Upper lobe of left lung (tissue), 6 donors: ENCODE data around the gene GBX2. TPM values are rescaled to one million over a fixed set of nuclear protein-coding genes. Genes with fewer than 3 reads are reported as not detected.

Experiments used
- ATAC-seq, 2 donors: fragments of 200-7000 bp; cut with Tn5 transposase; one replicate each; pipeline ENCODE4 v1.9.1; 2022; ENCODE audit warnings: mild to moderate bottlenecking in 2 of 2, moderate library complexity in 2 of 2; ENCODE audit not compliant: low FRiP score in 2 of 2
- DNase-seq, 2 donors: peaks; one replicate each; pipeline ENCODE4 v3.0.0-alpha.2; 2019 to 2020
- H3K27ac ChIP-seq, 4 donors: fragments of 200-600 bp; sonication (generic); one replicate each; pipeline ENCODE4 v1.5.1; 2016 to 2019
- H3K27me3 ChIP-seq, 4 donors: fragments of 200-600 bp; sonication (generic); one replicate each; pipeline ENCODE4 v1.5.1; 2017 to 2019
- H3K36me3 ChIP-seq, 4 donors: fragments of 200-600 bp; sonication (generic); one replicate each; pipeline ENCODE4 v1.5.1; 2016 to 2019
- H3K4me1 ChIP-seq, 4 donors: fragments of 200-600 bp; sonication (generic); one replicate each; pipeline ENCODE4 v1.5.1; 2018 to 2019
- H3K4me3 ChIP-seq, 4 donors: fragments of 200-600 bp; sonication (generic); one replicate each; pipeline ENCODE4 v1.5.1; 2017 to 2019; ENCODE audit warnings: mild to moderate bottlenecking in 2 of 4, moderate library complexity in 1 of 4
- H3K9me3 ChIP-seq, 4 donors: fragments of 200-600 bp; sonication (generic); one replicate each; pipeline ENCODE4 v1.5.1; 2018 to 2019
- EP300 ChIP-seq, 4 donors: sonication (generic); formaldehyde crosslinking; IDR thresholded peaks; one replicate each; pipeline ENCODE4 v1.5.1; 2017; ENCODE audit warnings: antibody characterized with exemption in 4 of 4, control low read depth in 2 of 4
- POLR2A ChIP-seq, 4 donors: fragments of 450-650 bp; IDR thresholded peaks; one replicate each; pipeline ENCODE4 v1.5.1; 2016 to 2017; ENCODE audit warnings: antibody characterized with exemption in 4 of 4, mild to moderate bottlenecking in 2 of 4
- POLR2AphosphoS5 ChIP-seq, 2 donors: sonication (generic); formaldehyde crosslinking; IDR thresholded peaks; one replicate each; pipeline ENCODE4 v1.5.1; 2017; ENCODE audit warnings: antibody characterized with exemption in 2 of 2
- WGBS, 2 donors: methylation state at CpG; one replicate each; pipeline ENCODE4 v1.1.5; 2017 to 2018; 5-methylcytosine and 5-hydroxymethylcytosine counted together
- total RNA-seq, 6 donors: library from RNA; depleted of rRNA in 4 of 6; stranded (reverse); fragments of >200 nt in 4 of 6; gene quantifications; one replicate each; pipeline versions ENCODE4 v1.1.0 to v1.2.1, GENCODE V29; 2016 to 2021
- TF ChIP-seq, protein P1 (sequence below), 6 experiments: fragments of 450-650 bp in 4 of 6; fragments of 200-600 bp in 2 of 6; sonication (generic) in 2 of 6; IDR thresholded peaks; one replicate each; pipeline ENCODE4 v1.5.1; 2016 to 2019; ENCODE audit warnings: antibody characterized with exemption in 6 of 6
- donor health status: DM: no; HTN: no; CAD: no; lungs with moderate emphysema.
- donor health status: DM: no; HTN: yes; CAD: no; lungs with severe emphysema.

GBX2 gene
- total RNA-seq, 6 donors from 2014 or later = not detected

DNA sequence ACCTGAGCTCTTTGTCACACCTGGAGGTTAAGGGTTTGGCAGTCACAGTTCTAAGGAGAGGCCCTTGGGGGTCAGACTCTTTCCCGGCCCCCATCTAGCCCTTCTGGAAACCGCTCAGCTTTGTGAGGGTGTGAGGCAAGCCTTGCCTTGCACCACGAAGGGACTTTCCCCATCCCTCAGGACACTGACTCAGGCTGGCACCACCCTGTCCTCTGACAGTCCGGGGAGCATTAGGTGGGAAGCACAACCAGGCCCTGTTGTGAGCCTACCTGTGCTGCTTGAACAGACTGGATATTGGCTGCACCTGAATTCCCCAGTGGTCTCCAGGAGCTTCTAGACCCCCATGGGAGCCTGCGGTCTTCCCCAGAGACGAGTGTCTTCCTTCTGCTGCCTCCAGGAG, 47.0 kb upstream of the GBX2 start:
- no peaks in the 10 kb centered on the region for H3K36me3 ChIP-seq
- H3K9me3 ChIP-seq = no peaks in the 10 kb centered on the region
- ATAC-seq (no peak), DNase-seq (no peak)
- 78 to 90% methylated on average over 2 to 6 of the region's 6 CpGs for WGBS, 2 donors
- no peak for TF ChIP-seq EP300 (IDR thresholded peaks at IDR 0.05)
- TF ChIP-seq, protein P1, sequence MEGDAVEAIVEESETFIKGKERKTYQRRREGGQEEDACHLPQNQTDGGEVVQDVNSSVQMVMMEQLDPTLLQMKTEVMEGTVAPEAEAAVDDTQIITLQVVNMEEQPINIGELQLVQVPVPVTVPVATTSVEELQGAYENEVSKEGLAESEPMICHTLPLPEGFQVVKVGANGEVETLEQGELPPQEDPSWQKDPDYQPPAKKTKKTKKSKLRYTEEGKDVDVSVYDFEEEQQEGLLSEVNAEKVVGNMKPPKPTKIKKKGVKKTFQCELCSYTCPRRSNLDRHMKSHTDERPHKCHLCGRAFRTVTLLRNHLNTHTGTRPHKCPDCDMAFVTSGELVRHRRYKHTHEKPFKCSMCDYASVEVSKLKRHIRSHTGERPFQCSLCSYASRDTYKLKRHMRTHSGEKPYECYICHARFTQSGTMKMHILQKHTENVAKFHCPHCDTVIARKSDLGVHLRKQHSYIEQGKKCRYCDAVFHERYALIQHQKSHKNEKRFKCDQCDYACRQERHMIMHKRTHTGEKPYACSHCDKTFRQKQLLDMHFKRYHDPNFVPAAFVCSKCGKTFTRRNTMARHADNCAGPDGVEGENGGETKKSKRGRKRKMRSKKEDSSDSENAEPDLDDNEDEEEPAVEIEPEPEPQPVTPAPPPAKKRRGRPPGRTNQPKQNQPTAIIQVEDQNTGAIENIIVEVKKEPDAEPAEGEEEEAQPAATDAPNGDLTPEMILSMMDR (IDR thresholded peaks at IDR 0.05) = no peak
- TF ChIP-seq POLR2AphosphoS5 (IDR thresholded peaks at IDR 0.05) = no peak
- no peak for TF ChIP-seq POLR2A (IDR thresholded peaks at IDR 0.05)
- H3K27ac ChIP-seq = no peak overlapping the region
- H3K4me3 ChIP-seq = no peak overlapping the region
- H3K4me1 ChIP-seq = no peaks in the 10 kb centered on the region
- peaks cover 0 to 8% (median 0%) of the 10 kb centered on the region in 4 donors for H3K27me3 ChIP-seq

DNA sequence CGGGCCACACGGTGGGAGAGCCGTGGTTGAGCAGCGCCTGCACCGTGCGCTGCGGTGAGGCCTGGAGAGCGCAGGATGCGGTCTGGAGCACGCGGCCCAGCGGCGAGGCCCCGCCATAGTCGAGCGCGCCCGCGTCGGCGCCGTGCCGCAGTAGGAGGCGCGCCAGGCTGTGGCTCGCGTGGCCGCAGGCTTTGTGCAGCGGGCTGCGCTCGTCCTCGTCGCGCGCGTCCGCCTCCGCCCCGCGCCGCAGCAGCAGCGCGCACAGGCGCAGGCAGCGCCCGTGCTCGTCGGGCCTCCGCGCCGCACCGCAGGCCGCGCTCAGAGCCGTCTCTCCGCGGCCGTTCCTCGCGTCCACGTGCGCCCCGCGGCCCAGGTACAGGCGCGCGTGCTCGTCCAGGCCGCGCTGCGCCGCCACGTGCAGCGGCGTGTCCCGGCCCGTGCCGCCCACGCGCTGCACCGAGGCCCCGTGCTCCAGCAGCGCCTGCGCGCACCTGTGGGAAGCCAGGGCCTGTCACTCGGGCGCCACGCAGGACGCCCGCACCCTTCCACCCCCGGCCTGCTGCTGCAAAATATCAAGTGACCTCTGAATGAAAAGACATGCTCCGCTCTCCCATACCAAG, 46.3 kb upstream of the GBX2 start:
- 56 to 75% methylated on average over 7 to 51 of the region's 92 CpGs for WGBS, 2 donors
- Histone ChIP-seq H3K4me1 (no peaks in the 10 kb centered on the region), H3K36me3 (no peaks in the 10 kb centered on the region), H3K9me3 (no peaks in the 10 kb centered on the region), H3K27ac (no peak overlapping the region), H3K27me3 (peaks cover 0 to 8% (median 0%) of the 10 kb centered on the region in 4 donors), H3K4me3 (no peak overlapping the region)
- DNase-seq (peak in 1 of 2 donors; percentile 65), ATAC-seq (no peak)
- TF ChIP-seq EP300 (IDR thresholded peaks at IDR 0.05) (no peak), POLR2AphosphoS5 (IDR thresholded peaks at IDR 0.05) (no peak), POLR2A (IDR thresholded peaks at IDR 0.05) (no peak)
- TF ChIP-seq, protein P1 (IDR thresholded peaks at IDR 0.05) = no peak

DNA sequence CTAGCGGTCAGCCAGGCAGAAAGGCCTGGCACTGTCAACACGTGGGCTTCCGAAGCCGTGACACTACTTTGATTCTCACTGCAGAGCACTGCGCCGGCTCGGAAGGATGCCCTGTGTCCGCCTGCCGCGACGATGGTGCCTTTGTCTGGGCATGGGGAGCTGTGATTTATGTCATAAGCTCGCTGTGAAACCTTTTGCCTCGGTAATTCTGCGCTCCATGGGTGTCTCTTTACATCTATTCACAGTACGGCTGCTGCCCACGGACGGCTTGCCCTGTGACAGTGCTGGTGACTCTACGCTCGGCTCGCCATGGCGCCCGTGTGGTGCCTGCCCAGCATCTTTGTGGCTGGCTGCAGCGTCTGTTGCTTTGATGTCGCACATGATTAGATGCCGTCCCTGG, 43.1 kb upstream of the GBX2 start:
- H3K36me3 ChIP-seq = no peaks in the 10 kb centered on the region
- DNase-seq = peak in 1 of 2 donors; percentile 69
- TF ChIP-seq EP300 (IDR thresholded peaks at IDR 0.05) (no peak), POLR2A (IDR thresholded peaks at IDR 0.05) (no peak), POLR2AphosphoS5 (IDR thresholded peaks at IDR 0.05) (no peak)
- TF ChIP-seq, protein P1 (IDR thresholded peaks at IDR 0.05) = no peak
- 91% methylated on average over 25 of the region's 25 CpGs for WGBS, 2 donors
- H3K9me3 ChIP-seq = peaks cover 0 to 3% (median 0%) of the 10 kb centered on the region in 4 donors
- H3K27me3 ChIP-seq = peaks cover 0 to 8% (median 0%) of the 10 kb centered on the region in 4 donors
- no peaks in the 10 kb centered on the region for H3K4me1 ChIP-seq
- no peak overlapping the region for H3K4me3 ChIP-seq
- no peak overlapping the region for H3K27ac ChIP-seq
- no peak for ATAC-seq

DNA sequence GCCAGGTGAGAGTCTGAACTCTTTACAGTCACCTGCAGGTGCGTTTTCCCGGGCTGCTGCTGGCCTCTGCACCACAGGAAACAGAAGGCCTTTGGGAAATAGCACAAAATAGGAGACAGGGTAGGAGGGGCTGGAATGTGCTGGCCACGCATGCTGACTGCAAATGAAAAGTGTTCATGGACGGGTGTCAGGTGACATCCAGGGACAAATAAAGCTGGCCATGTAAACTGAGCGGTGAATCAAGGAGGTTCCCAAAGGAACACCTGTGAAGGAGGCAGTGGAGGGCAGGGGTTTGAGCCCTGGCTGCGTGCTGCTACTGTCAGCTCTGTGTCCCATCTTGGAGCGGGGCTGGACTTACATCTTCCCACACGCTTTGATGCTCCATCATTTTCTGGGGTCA, 42.4 kb upstream of the GBX2 start:
- WGBS, 2 donors = 67 to 72% methylated on average over 8 of the region's 8 CpGs
- no peak for DNase-seq
- no peak for ATAC-seq
- TF ChIP-seq, protein P1 (IDR thresholded peaks at IDR 0.05) = no peak
- TF ChIP-seq EP300 (IDR thresholded peaks at IDR 0.05) (no peak), POLR2AphosphoS5 (IDR thresholded peaks at IDR 0.05) (no peak), POLR2A (IDR thresholded peaks at IDR 0.05) (no peak)
- no peaks in the 10 kb centered on the region for H3K4me1 ChIP-seq
- no peak overlapping the region for H3K27ac ChIP-seq
- H3K9me3 ChIP-seq = peaks cover 0 to 8% (median 2%) of the 10 kb centered on the region in 4 donors
- peaks cover 0 to 8% (median 0%) of the 10 kb centered on the region in 4 donors for H3K27me3 ChIP-seq
- no peak overlapping the region for H3K4me3 ChIP-seq
- no peaks in the 10 kb centered on the region for H3K36me3 ChIP-seq

DNA sequence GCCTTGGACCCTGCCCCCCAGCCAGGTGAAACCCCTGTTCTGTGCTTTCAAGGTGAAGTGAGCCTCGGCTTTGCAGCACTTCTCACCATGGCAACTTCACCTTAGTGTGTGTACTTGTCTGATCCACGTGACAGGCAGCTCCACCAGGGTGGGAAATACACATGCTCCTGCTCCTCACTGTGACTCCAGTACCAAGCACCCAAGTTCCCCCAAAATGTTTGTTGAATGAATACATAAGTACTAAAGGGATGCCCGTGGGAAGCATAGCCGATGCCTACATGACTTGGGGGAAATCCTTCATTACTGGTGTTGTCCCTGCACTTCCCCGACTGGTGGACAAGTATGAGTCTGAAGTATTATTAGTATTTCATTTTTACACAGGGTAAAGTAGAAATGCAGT, 41.8 kb upstream of the GBX2 start:
- H3K36me3 ChIP-seq = no peaks in the 10 kb centered on the region
- H3K27ac ChIP-seq = no peak overlapping the region
- H3K4me1 ChIP-seq = no peaks in the 10 kb centered on the region
- H3K27me3 ChIP-seq = peaks cover 0 to 8% (median 0%) of the 10 kb centered on the region in 4 donors
- TF ChIP-seq POLR2AphosphoS5 (IDR thresholded peaks at IDR 0.05) (no peak), POLR2A (IDR thresholded peaks at IDR 0.05) (no peak), EP300 (IDR thresholded peaks at IDR 0.05) (no peak)
- TF ChIP-seq, protein P1 (IDR thresholded peaks at IDR 0.05) = no peak
- DNase-seq (no peak), ATAC-seq (no peak)
- H3K9me3 ChIP-seq = peaks cover 0 to 8% (median 2%) of the 10 kb centered on the region in 4 donors
- no peak overlapping the region for H3K4me3 ChIP-seq
- WGBS, 2 donors = 56 to 74% methylated on average over 5 of the region's 5 CpGs
